Central memory CD8-positive, alpha-beta T cell (primary cell): ENCODE data around the gene CST8.

Source experiments
- ATAC-seq: fragments of 150-1000 bp; cut with Tn5 transposase; replicated peaks from 2 replicates; pipeline ENCODE4 v1.10.0; 2022; ENCODE audit warnings: mild to moderate bottlenecking, moderate FRiP score, moderate number of reproducible peaks; ENCODE audit not compliant: poor library complexity, severe bottlenecking; ENCODE audit errors: extremely low read depth
- DNase-seq, 2 donors: peaks; one replicate each; pipeline ENCODE4 v3.0.0; 2021; ENCODE audit warnings: low spot score in 2 of 2
- H3K27ac Mint-ChIP-seq: one replicate; pipeline ENCODE4 v1.8.0; 2022; ENCODE audit warnings: low read depth, mild to moderate bottlenecking, moderate library complexity, mixed read lengths
- H3K27me3 Mint-ChIP-seq: one replicate; pipeline ENCODE4 v1.8.0; 2022; ENCODE audit warnings: mixed read lengths
- H3K36me3 Mint-ChIP-seq: one replicate; pipeline ENCODE4 v1.8.0; 2022; ENCODE audit warnings: mild to moderate bottlenecking, moderate library complexity, mixed read lengths; ENCODE audit not compliant: insufficient read depth
- H3K4me1 Mint-ChIP-seq: one replicate; pipeline ENCODE4 v1.8.0; 2022; ENCODE audit warnings: mixed read lengths
- H3K4me3 Mint-ChIP-seq: one replicate; pipeline ENCODE4 v1.8.0; 2022; ENCODE audit warnings: mild to moderate bottlenecking, moderate library complexity, mixed read lengths
- H3K9me3 Mint-ChIP-seq: one replicate; pipeline ENCODE4 v1.8.0; 2022; ENCODE audit warnings: mixed read lengths

The CST8 gene

GRCh38 chr20:23490817-23491216, at the start of gene CST8:
TSS of gene CST8 (plus strand) at chr20:23491117. CDS start at chr20:23491668, 551 bp downstream.
- H3K4me1 Mint-ChIP-seq = no peaks in the 10 kb centered on the region
- H3K27me3 Mint-ChIP-seq = no peaks in the 10 kb centered on the region
- DNase-seq (no peak), ATAC-seq (no peak)
- H3K36me3 Mint-ChIP-seq = no peaks in the 10 kb centered on the region
- H3K27ac Mint-ChIP-seq = no peak within 1 kb of the TSS
- H3K9me3 Mint-ChIP-seq = no peaks in the 10 kb centered on the region
- no peak within 1 kb of the TSS for H3K4me3 Mint-ChIP-seq

- Mint-ChIP-seq H3K9me3 (no peaks in the 10 kb centered on the region), H3K4me1 (no peaks in the 10 kb centered on the region), H3K36me3 (peaks cover 2% of the 10 kb centered on the region), H3K4me3 (no peak overlapping the region), H3K27ac (no peak overlapping the region), H3K27me3 (no peaks in the 10 kb centered on the region)
- ATAC-seq = peak; percentile 78
- peak; percentile 53 to 63 for DNase-seq
These were observed 49.0 kb upstream of the CST8 start for GRCh38 chr20:23441850-23442313.

GRCh38 chr20:23442436-23442835, 48.5 kb upstream of the CST8 start:
- H3K36me3 Mint-ChIP-seq = peaks cover 2% of the 10 kb centered on the region
- no peaks in the 10 kb centered on the region for H3K27me3 Mint-ChIP-seq
- DNase-seq = no peak
- H3K4me1 Mint-ChIP-seq = no peaks in the 10 kb centered on the region
- no peak for ATAC-seq
- H3K4me3 Mint-ChIP-seq = no peak overlapping the region
- no peak overlapping the region for H3K27ac Mint-ChIP-seq
- H3K9me3 Mint-ChIP-seq = no peaks in the 10 kb centered on the region

GRCh38 chr20:23444859-23445258, 46.1 kb upstream of the CST8 start:
- Mint-ChIP-seq H3K27me3 (no peaks in the 10 kb centered on the region), H3K9me3 (no peaks in the 10 kb centered on the region), H3K36me3 (peaks cover 2% of the 10 kb centered on the region), H3K27ac (no peak overlapping the region), H3K4me3 (no peak overlapping the region), H3K4me1 (peaks cover 10% of the 10 kb centered on the region)
- ATAC-seq = no peak
- DNase-seq = no peak

GRCh38 chr20:23445596-23446217, 45.2 kb upstream of the CST8 start:
- peaks cover 11% of the 10 kb centered on the region for H3K4me1 Mint-ChIP-seq
- DNase-seq (no peak), ATAC-seq (no peak)
- no peak overlapping the region for H3K4me3 Mint-ChIP-seq
- no peak overlapping the region for H3K27ac Mint-ChIP-seq
- no peaks in the 10 kb centered on the region for H3K27me3 Mint-ChIP-seq
- H3K9me3 Mint-ChIP-seq = no peaks in the 10 kb centered on the region
- peaks cover 2% of the 10 kb centered on the region for H3K36me3 Mint-ChIP-seq

- peaks cover 2% of the 10 kb centered on the region for H3K36me3 Mint-ChIP-seq
- H3K27ac Mint-ChIP-seq = no peak overlapping the region
- ATAC-seq = no peak
- DNase-seq = no peak
- no peaks in the 10 kb centered on the region for H3K9me3 Mint-ChIP-seq
- H3K4me1 Mint-ChIP-seq = peaks cover 11% of the 10 kb centered on the region
- no peaks in the 10 kb centered on the region for H3K27me3 Mint-ChIP-seq
- no peak overlapping the region for H3K4me3 Mint-ChIP-seq
These were observed 44.4 kb upstream of the CST8 start for GRCh38 chr20:23446505-23446904.

GRCh38 chr20:23448167-23448566, 42.8 kb upstream of the CST8 start:
- peaks cover 11% of the 10 kb centered on the region for H3K4me1 Mint-ChIP-seq
- H3K4me3 Mint-ChIP-seq = no peak overlapping the region
- peaks cover 2% of the 10 kb centered on the region for H3K36me3 Mint-ChIP-seq
- no peak overlapping the region for H3K27ac Mint-ChIP-seq
- no peak for ATAC-seq
- no peaks in the 10 kb centered on the region for H3K9me3 Mint-ChIP-seq
- no peaks in the 10 kb centered on the region for H3K27me3 Mint-ChIP-seq
- DNase-seq = no peak

GRCh38 chr20:23449421-23449820, 41.5 kb upstream of the CST8 start:
- Mint-ChIP-seq H3K36me3 (no peaks in the 10 kb centered on the region), H3K9me3 (no peaks in the 10 kb centered on the region), H3K27me3 (no peaks in the 10 kb centered on the region), H3K27ac (no peak overlapping the region), H3K4me1 (peaks cover 11% of the 10 kb centered on the region), H3K4me3 (no peak overlapping the region)
- DNase-seq = no peak
- ATAC-seq = peak; percentile 56

GRCh38 chr20:23450877-23451276, 40.0 kb upstream of the CST8 start:
- Mint-ChIP-seq H3K4me1 (peaks cover 15% of the 10 kb centered on the region), H3K27ac (no peak overlapping the region), H3K9me3 (no peaks in the 10 kb centered on the region), H3K36me3 (peaks cover 2% of the 10 kb centered on the region), H3K4me3 (no peak overlapping the region), H3K27me3 (no peaks in the 10 kb centered on the region)
- DNase-seq (no peak), ATAC-seq (no peak)

GRCh38 chr20:23451956-23452487, 38.9 kb upstream of the CST8 start:
- no peak overlapping the region for H3K27ac Mint-ChIP-seq
- H3K4me1 Mint-ChIP-seq = peaks cover 26% of the 10 kb centered on the region
- peaks cover 2% of the 10 kb centered on the region for H3K36me3 Mint-ChIP-seq
- no peaks in the 10 kb centered on the region for H3K9me3 Mint-ChIP-seq
- DNase-seq (no peak), ATAC-seq (no peak)
- no peak overlapping the region for H3K4me3 Mint-ChIP-seq
- no peaks in the 10 kb centered on the region for H3K27me3 Mint-ChIP-seq

- Mint-ChIP-seq H3K9me3 (no peaks in the 10 kb centered on the region), H3K4me1 (peaks cover 30% of the 10 kb centered on the region), H3K27me3 (no peaks in the 10 kb centered on the region), H3K4me3 (no peak within 1 kb of the TSS), H3K27ac (no peak within 1 kb of the TSS), H3K36me3 (peaks cover 2% of the 10 kb centered on the region)
- DNase-seq (no peak), ATAC-seq (no peak)
These were observed 38.1 kb upstream of the CST8 start, which contains the start of gene CST11 for GRCh38 chr20:23452776-23453175. TSS of gene CST11 (minus strand) at chr20:23452876. CDS start at chr20:23452811, 65 bp downstream.

- H3K27me3 Mint-ChIP-seq = no peaks in the 10 kb centered on the region
- no peak overlapping the region for H3K27ac Mint-ChIP-seq
These were observed 37.1 kb upstream of the CST8 start for GRCh38 chr20:23453549-23454543.

More at GRCh38 chr20:23453549-23454543, 37.1 kb upstream of the CST8 start:
- Mint-ChIP-seq H3K9me3 (no peaks in the 10 kb centered on the region), H3K4me3 (no peak overlapping the region), H3K4me1 (peaks cover 29% of the 10 kb centered on the region), H3K36me3 (peaks cover 2% of the 10 kb centered on the region)
- no peak for DNase-seq
- ATAC-seq = no peak
